ENCODE results near the gene TMEM63B.
"Not testable (repeated sequence)": the region's sequence is repeated elsewhere in the genome, so short reads cannot be mapped to it uniquely, and the experiment has no call there.

The TMEM63B gene

GRCh38 chr6:44117397-44118128 lies 9.8 kb upstream of the TMEM63B start:
- no peak for DNase-seq

- no peak for DNase-seq
Observed at GRCh38 chr6:44119704-44120262, 7.6 kb upstream of the TMEM63B start.

- DNase-seq = no peak
Observed at GRCh38 chr6:44120692-44121443, 6.5 kb upstream of the TMEM63B start.

- DNase-seq = peak in 2 of 6 experiments; percentile 3 to 4
Observed at GRCh38 chr6:44122801-44123200, 4.6 kb upstream of the TMEM63B start.

- no peak for DNase-seq
Observed at GRCh38 chr6:44123544-44123943, 3.8 kb upstream of the TMEM63B start.

- DNase-seq = peak; percentile 33 to 61 (median 58)
Observed at GRCh38 chr6:44126320-44127149, 819 bp upstream of the TMEM63B start.

GRCh38 chr6:44128020-44128917 lies 915 bp downstream of the TMEM63B start:
- peak in 3 of 6 experiments; percentile 5 to 42 (median 27) for DNase-seq

- DNase-seq = no peak
Observed at GRCh38 chr6:44129841-44130322, 2.5 kb downstream of the TMEM63B start.

GRCh38 chr6:44131892-44132291 lies 4.5 kb downstream of the TMEM63B start:
- no peak for DNase-seq

- DNase-seq = no peak
Observed at GRCh38 chr6:44132476-44132875, 5.1 kb downstream of the TMEM63B start.

- DNase-seq = no peak
Observed at GRCh38 chr6:44133003-44133931, 5.9 kb downstream of the TMEM63B start.

- no peak for DNase-seq
Observed at GRCh38 chr6:44133981-44134711, 6.8 kb downstream of the TMEM63B start.

GRCh38 chr6:44135173-44135758 lies 7.9 kb downstream of the TMEM63B start:
- no peak for DNase-seq

GRCh38 chr6:44135875-44136274 lies 8.5 kb downstream of the TMEM63B start:
- DNase-seq = no peak

GRCh38 chr6:44138717-44139350 lies 11.5 kb downstream of the TMEM63B start:
- no peak for DNase-seq

- DNase-seq = no peak
Observed at GRCh38 chr6:44139351-44139743, 12.0 kb downstream of the TMEM63B start.

GRCh38 chr6:44142835-44143234 lies 15.5 kb downstream of the TMEM63B start:
- no peak for DNase-seq

- DNase-seq = no peak
Observed at GRCh38 chr6:44143731-44144130, 16.4 kb downstream of the TMEM63B start.

- not testable (repeated sequence) for DNase-seq
Observed at GRCh38 chr6:44144536-44144935, 17.2 kb downstream of the TMEM63B start.

Data from stimulated activated naive CD4-positive, alpha-beta T cell (primary cell).